Dermis blood vessel endothelial cell (primary cell): Measurements from ENCODE around the gene TOX3. TPM values are rescaled to one million over a fixed set of nuclear protein-coding genes. Genes with fewer than 3 reads are reported as not detected.

Source experiments
- DNase-seq: peaks from one replicate; pipeline ENCODE4 v3.0.0; 2010
- total RNA-seq: library from RNA; depleted of rRNA; stranded (reverse); fragments of >200 nt; gene quantifications from 2 replicates; pipeline ENCODE4 v1.2.3, GENCODE V29; 2014

The TOX3 gene
- total RNA-seq, 1 donor from 2014 or later, result under 0.01 TPM

- no peak for DNase-seq
Observed at GRCh38 chr16:52535076-52535475, 11.9 kb downstream of the TOX3 start.

DNA sequence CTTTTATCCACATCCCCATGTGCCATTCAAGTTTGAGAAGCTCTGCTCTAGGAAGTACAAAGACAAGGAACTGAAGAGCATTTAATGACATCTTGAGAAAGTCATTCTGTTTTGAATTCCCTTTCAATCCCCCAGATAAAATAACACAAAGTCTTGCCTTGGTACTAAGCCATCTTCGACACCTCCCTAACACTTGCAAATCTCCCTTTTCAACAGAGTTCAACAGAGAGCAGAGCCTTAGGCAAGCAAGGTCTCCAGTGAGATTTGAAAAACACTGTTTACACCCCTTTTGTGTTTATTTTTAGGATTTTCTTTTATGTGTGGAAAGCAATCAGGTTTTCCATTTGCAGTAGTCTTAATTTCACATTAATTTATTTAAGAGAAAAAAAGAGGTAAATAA, 13.6 kb downstream of the TOX3 start:
- no peak for DNase-seq

DNA sequence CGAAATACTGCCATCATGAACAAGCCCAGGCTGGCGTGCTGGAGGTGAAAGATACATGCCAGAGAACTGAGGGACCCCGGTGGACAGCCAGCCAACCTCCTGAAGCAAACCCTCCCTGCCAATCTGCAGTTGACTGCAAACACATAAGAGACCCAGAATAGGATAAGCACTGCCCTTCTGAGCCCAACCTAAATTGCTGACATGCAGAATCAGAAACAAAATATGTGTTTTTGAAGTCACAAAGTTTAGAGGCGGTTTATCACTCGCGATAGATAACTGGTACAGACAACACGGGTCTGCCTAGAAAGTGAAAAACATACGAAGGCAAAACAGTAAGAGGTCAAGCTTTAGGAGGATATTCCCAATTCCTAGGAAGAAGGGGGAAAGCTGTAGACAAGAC, 14.6 kb downstream of the TOX3 start:
- DNase-seq, result no peak

- no peak for DNase-seq
Observed at GRCh38 chr16:52529226-52529625, 17.7 kb downstream of the TOX3 start.

DNA sequence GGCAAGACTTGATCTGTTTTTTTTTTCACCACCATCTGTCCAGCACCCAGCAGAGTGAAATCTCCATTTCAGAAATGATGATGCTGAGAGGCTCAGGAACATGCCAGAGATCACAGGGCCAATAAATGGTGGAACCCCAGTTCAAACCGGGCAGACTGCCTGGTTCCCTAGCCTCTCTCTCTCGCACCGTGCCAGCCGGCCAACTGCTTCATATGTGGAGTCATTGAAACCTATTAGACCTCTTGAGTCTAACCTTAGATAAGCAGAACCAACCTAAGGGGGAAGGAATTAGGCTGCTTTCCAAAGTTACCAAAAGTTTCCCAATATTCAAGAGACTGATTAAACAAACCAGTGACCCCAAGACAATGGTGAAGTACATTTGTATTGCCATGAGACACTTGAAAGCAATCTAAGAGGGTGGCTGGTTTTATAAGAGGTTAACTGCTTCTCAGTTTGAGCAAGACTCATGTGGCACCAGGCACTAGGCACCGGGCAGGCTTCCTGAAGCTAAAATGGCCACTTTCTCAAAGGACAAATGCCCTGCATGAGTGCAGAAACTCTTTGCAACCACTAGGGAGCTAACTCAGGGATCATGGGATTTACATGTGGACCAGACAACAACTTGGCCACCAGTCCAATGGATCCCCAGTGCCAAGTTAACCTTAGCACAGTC, 18.4 kb downstream of the TOX3 start:
- DNase-seq, result no peak

DNA sequence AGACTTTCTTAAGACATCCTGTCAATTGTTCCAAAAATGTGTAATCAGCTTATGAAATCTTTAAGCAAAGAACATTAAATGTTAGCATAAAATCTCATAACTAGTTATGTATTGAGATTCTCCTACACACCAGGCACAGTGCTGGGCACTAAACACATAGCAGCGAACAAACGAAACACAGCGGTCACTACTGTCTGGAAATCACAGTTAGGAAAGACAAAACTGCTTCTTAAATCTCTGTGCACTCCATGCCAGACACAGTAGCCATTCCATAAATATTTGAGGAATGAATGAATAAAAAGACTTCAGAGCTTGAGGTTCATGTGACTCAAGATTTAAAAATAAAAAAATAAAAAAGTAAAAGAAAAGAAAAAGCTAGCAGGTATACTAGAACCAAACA, 20.1 kb downstream of the TOX3 start:
- DNase-seq, result no peak

GRCh38 chr16:52526116-52526828, 20.7 kb downstream of the TOX3 start:
- DNase-seq, result no peak

DNA sequence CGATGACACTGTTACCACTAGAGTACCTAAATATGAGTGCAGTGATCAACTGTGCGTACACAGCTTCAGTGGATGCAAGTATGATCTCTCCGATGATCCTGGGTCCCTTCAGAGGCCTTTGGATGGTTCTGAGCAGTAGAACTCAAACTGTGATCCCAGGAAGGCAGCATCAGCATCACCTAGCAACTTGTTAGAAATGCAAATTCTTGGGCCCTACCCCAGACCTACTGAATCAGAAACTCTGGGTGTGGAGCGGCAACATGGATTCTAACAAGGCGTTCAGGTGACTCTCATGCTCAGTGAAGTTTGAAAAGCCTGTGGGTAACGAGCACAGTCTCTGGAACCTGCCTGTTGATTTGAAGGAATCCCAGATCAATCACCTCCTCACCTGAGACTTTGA, 25.4 kb downstream of the TOX3 start:
- DNase-seq, result no peak

DNA sequence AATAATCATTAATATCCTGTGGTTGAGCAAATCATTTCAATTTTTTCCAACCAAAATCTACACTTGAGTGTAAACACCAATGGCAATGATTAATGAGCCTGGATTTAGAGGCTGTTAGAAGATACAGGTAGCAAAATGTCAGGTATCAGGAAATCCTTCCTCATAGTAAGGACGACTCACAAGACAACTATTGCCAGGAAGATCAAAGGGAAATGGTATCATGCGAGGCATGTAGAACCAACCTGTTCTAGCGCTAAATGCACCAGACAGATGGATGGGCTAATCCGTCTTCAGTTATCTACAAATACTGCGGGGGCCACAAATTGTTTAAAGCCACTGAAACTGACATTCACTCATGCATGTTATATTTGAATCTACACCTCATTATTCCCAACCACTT, 28.1 kb downstream of the TOX3 start:
- DNase-seq, result no peak

- DNase-seq, result no peak
Observed at GRCh38 chr16:52515068-52515671, 31.8 kb downstream of the TOX3 start.

DNA sequence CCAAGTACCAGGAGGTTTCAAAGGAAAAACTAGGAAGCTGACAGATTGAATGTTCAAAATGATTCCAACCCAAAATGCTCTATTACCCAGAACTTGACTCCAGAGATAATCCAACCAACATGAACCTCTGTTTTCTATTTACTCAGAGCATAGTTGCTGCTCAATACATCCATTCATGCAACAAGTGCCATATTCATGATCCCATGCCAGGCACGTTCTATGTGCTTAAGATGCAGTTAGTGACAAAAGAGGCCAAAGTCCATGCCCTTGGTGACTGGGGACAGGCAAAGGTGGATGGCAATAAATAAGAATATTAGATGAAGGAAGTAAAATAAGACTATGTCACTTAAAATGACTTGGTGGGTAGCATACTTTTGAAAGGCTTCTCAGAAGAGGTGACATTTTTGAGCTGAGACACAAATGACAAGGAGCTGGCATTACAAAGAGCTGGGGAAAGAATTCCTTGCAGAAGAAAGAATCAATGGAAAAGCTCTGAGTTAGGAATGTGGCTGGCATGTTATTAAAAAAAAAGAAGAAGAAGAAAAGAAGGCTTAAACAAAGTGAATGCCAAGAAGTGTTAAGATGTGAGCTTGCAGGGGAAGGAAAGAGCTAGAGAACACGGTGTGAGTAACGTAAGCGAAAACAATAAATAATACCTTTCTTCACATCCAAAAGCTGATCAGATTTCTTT, 34.5 kb downstream of the TOX3 start:
- no peak for DNase-seq

DNA sequence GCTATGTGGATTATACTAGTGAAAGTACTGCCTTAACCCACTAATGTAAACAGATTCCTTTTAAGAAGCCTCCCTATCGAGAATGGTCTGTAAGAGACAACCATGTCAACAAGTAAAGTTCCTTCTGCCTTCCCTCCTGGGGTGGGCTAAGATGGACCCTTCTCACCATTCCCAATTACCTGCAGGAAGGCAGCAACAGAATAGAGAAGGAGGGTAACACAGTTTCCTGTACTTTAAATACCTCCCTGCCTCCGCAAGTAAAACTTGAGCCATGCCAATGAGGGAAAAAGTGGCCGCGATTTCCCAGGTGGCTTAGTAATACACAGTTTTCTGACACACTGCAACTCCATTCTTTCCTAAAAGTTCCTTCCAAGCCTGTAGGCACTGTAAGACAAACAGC, 45.2 kb downstream of the TOX3 start:
- no peak for DNase-seq

DNA sequence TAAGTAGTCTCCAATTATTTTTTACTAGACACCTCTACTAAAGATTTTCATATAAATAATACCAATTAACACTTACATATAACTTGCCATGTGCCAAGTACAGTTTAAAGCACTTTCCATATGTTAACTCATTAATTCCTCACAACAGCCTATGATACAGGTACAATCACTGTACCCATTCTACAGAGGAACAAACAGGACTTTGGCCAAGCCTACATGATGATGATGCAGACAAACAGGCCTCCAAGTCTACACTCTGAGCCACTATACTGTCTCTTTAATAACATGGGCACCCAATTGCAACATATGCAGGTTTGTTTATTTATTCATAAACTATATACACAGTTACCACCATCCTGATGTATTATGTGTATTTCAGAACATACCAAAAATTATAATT, 46.0 kb downstream of the TOX3 start:
- DNase-seq, result no peak

DNA sequence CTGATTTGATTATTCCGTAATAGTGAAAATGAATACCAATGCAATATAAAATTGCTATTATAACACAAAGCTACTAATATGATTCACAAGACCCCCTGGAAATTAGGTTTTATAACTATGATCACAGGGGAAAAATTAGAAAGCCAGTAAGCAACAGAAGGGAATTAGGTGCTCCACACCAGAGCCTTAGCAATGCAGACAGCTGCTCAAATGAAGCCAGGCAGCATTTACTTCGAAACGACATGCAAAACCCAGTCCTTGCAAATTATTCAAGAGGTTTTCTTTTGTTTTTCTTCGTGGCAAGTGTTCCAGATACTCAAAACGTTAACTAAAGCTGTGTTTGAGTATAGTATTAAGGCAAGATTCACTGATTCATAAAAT, 47.9 kb downstream of the TOX3 start:
- DNase-seq, result no peak

DNA sequence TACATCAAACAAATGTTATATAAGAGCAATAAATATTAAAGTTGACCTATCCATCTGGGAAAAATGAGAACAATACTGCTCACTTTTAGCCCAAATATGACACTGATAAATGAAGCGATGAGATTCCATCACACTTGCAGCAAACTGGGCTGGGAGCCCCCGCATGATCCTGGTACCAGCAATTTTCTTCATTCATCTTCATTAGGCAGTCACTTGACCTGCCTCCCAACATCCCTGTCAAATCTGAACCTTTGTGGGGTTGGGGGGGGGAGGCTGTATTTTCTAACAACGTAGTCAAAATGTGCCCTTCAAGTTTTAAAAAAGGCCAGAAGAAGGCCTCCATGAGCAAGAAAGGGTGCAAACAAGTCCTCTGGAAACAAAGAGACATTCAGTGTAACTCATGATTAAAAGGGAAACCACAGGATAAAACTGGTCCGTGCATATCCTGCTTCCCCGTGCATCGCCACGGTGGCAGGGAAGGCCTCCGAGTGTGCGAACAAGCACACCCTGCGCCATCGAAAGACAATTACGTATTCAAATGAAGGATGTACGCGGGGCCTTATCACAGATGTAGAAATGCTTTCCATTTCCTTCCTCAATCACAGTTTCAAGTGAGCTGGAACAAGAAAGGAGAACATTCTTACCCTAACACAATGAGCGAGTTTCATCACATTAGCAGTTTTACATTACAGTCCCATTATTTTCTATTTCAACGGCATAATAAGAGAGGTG, 48.4 kb downstream of the TOX3 start:
- no peak for DNase-seq

GRCh38 chr16:52497067-52497816, 49.7 kb downstream of the TOX3 start:
- DNase-seq, result peak; percentile 6

DNA sequence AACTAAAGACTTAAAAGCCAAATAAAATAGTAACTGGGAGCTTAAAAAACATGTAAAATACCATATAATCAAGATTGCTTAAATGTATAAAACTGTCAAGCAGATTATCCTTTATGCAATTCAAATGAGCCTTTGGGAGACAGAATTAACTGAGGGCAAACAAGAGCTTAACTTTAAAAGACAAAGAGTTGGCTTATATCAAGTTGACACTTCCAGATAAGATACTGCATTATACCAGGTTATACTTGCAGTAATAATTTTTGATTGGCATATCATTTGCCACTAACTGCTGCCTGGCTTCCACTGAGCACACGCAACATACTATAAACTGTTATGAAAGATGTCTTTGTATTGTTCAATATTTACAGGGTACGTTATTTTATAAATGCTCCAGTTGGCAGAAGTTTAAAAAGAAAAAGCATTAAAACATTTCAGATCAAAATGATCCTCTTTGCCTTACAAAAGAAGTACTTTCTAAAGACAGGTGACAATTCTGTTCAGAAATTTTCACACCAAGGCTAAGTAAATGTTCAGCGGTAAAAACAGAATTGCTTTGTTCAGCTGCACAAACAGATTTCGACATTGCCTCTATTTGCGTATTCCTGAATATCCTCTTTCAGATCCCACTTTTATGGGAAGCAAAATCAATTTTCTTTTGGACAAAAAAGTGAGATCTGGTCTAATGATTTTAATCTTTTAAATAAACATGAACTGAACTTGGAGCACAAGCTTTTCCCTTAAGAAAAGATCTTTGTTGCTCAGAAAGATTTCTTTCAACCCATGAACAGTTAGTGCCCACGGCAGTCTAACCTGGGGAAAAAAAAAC, 50.7 kb downstream of the TOX3 start:
- no peak for DNase-seq

- DNase-seq, result no peak
Observed at GRCh38 chr16:52494621-52495020, 52.3 kb downstream of the TOX3 start.

DNA sequence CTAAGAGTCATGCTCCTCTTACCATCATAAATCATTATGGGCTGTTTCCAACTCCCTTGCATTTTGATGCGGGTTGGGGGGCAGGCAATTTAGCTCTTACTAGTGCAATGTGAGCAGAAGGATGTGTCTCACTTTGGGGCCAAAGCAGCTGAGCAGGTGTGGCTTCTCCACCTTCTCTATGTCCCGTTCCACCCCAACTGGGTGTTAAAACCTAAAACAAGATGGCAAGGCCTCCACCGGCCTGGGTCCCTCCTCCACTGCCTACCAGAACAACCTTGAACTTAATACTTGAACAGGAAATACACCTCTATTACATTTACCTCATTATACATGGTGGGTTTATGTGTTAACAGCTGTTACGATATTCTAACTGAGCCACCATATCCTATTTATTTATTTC, 52.8 kb downstream of the TOX3 start:
- DNase-seq, result no peak

DNA sequence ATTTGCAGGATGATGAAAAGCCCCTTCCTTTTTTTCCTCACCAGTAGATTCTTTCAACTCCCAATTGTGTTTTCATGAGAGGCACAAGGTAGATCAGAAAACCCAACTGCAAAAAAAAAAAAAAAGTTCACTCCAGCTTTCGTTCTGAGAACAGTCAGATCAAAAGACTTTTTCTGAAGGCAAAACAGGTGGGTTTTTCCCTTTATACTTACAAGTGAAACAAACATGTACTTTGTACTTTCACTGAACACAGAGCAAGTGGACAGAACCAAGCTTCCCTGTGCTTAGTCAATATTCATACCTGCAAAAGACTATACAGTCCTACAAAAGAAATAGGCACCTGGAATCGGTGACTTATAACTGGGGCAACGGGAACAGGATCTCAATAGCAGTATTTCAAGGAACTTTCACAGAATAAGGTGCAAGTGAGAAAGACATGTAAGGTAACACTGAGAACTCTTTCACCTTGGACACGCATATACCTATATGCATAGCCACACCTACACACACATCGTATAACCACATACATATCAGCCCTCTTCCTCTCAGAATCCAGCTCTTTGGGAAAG, 54.1 kb downstream of the TOX3 start:
- no peak for DNase-seq

- no peak for DNase-seq
Observed at GRCh38 chr16:52491216-52491615, 55.7 kb downstream of the TOX3 start.
